NOMO-1 treated with dmso at 0.1 percent for 144 hours (cell line): ENCODE measurements around the gene RGSL1.
A peak's percentile ranks its signal among the peaks of the same experiment; 100 is the strongest.

Experiments used
- DNase-seq: peaks from one replicate; lab custom pipeline; 2025; ENCODE audit not compliant: unreplicated experiment; lab: John Stamatoyannopoulos, UW

The RGSL1 gene

DNA sequence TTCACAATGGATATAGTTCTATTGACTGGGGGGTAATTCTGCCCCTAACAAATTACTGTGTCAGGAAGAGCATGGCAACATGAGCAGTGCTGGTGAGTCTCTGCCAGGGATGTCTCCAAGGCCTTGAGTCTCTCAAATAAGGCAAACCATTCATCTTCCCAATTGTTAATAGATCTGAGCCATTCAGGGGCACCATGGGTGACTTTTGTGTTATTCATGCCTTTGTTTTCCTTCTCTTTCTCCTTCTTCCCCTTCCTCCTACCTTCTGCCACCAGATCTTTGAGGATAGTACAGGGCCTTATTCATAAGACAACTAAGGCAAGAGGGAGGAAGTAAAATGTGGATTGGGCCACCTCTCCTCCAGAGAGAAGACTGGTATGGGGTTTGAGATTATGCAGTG lies at the start of gene RGSL1:
Gene RGSL1, plus strand, starts transcription at position 60 of the 400 bp plus-strand sequence. Its CDS starts 20 bp downstream, at position 80.
- DNase-seq = no peak

DNA sequence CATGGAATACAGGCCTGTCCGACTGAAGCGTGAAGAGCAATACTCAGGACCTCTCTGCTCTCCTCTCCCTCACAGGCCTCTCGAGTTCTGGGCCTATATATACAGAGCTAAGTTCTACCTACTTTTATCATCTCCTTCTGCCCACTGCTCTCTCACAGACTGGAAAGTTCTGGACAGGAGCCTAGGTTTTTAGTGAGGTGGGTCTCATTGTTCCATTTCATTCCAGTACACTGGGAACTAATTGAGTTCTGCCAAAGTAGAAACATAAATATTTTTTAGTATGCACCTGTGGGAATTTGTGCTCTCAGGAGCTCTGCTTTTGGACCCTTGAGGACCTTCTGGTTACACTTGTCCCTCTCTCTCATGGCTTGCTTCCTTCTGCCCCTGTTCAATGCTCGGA lies 49.4 kb upstream of the RGSL1 start, which contains the start of gene TEDDM1:
Gene TEDDM1, minus strand, starts transcription at position 101 of the 400 bp plus-strand sequence. CDS start 182 bp downstream, outside the sequence.
- DNase-seq = no peak

DNA sequence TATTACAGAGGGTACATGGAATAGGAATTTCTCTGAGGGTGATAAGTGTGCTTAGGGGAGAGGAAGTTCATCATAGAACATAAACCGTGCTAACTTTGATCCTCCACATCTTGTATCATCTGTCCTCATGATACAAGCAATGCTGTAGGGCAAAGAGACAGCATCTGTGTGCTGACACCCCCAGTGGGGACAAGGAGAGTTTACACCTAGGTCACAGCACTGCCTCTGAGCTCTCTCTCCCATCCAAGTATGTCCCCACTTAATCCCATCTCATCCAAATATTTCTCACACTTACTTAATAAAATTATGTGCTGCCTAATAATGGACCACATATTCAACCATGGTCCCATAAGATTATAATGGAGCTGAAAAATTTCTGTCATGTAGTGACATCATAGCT lies 45.2 kb upstream of the RGSL1 start:
- DNase-seq = no peak

DNA sequence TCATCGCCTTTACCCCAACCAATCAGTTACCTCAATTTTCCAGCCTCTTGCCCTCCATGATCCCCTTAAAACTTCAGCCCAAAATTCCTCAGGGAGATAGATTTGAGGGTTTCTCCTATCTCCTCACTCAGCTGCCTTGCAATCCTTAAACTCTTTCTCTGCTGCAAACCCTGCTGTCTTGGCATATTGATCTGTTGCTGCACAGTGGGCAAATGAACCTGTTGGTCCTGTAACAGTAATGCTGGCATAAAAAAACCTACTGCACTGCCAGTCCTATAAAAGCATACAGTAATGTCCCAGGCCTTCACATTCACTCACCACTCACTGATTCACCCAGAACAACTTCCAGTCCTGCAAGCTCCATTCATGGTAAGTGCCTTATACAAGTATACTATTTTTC lies 44.4 kb upstream of the RGSL1 start:
- no peak for DNase-seq

DNA sequence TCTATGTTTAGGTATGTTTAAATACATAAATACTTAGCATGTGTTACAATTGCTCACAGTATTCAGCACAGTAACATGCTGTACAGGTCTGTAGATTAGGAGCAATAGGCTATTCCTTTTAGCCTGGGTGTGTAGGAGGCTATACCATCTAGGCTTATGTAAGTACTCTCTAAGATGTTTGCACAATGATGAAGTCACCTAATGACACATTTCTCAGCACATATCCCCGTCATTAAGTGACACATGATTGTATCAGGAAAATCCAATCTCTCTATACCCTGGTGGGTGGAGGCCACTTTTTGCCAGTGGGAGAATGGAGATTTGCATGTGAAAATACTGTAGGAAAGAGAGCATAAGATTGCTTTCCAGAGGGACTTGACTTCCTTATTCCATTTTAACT lies 43.9 kb upstream of the RGSL1 start:
- DNase-seq = no peak

DNA sequence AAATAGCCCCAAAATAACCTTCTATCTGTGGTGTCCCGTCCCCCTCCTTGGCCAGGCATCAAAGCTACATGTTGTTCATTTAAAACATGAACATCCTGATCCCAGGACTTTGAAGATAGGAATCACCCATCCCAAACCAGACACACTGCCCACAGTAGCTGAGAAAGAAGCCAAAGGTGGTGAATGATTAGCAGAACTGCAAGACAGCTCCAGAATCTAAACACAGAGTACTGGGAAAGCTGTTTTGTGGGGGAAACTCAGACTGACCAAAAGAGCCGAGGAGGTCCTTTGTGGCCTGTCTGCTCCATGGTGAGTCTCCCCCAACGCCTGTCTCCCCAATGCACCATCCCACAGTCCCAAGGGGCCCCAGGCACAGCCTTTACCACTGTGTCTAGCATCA lies 42.2 kb upstream of the RGSL1 start:
- DNase-seq = no peak

DNA sequence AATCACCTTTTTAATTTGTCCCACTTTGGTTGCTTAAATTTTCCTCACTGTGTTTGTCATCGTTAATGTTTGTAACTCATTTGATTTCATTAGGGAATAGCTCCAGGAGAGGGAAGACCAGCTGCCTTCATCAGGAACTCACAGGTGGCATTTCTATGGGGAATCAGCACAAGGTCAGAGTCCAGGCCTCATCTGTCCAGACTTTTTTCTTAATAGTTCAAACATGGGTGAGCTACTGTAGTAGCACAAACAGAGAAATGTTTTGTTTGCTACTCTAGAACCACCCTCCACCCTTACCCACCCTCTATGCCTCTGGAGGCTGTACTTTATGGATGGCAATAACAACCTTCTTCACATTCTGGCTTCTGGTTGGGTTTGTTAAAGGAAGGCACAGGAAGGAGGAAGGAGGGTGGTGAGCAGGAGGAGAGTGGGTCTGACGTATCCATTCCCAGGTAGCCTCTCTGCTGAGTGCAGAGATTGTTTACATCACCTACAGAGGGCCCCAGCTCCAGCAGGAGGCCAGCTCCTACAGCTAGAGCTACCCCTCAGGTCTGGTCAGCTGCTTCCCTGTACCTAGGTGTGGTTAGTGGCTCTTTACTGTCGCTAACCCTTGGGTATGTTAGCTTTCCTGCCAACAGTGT lies 41.4 kb upstream of the RGSL1 start:
- DNase-seq = no peak

DNA sequence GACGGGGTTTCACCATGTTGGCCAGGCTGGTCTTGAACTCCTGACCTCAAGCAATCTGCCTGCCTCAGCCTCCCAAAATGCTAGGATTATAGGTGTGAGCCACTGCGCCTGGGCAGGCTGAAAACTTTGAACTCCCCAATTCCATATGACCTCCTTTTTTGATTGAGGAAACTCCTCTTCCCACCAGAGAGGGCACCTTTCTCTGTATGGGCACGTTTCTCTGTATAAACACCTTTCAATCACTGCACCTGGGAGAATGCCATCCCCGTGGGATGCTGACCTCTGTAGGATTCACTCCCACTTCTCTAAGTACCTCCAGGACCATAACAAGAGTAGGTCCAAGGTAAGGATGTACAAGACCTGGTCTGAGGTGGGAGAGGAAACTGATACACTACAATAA lies 39.8 kb upstream of the RGSL1 start:
- DNase-seq = no peak

DNA sequence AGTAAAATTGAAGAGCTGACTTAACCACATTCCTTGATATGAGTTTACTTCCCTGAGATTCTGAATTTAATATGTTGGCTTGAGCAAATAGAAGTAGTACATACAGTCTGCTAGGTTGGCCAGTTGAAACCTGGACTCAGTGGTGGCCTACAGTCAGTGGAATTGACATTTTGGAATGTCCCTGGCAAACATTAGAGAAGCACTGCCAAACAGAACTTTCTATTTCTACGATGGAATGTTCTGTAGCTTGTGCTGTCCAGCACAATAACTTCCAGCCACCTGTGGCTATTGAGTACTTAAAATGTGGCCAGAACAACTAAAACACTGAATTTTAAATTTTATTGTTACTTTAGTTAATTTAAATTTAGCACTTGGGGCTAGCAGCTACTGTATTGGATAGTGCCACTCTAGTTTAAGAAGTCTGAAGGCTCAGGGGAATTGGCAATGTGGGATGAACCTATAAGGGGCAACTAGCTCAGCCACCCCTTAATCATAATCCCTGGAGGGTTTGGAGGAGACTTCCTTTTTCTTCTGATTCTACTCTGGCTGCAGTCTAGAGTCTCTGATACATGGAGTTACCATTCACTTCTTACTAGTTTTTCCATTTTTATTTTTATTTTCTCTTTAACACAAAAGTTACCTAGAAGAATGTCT lies 39.2 kb upstream of the RGSL1 start:
- DNase-seq = no peak

DNA sequence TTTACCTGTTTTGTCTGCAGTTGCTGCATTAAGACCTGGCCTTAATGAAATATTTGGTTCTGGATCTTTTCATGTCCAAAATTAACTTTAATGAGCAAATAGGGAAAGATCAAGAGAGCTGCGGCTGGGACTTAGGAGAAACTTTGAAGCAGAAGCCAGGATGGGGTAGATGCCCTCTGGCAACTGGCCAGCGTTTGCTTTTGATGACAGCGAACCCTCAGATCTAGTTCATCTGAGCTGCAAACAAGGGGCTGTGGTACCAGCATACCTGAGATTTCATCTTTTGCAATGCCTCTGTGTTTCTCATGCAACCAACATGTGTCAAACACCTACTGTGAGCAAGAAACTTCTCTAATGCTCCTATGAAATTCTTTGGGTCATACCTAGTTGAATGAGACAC lies 36.5 kb upstream of the RGSL1 start:
- no peak for DNase-seq

DNA sequence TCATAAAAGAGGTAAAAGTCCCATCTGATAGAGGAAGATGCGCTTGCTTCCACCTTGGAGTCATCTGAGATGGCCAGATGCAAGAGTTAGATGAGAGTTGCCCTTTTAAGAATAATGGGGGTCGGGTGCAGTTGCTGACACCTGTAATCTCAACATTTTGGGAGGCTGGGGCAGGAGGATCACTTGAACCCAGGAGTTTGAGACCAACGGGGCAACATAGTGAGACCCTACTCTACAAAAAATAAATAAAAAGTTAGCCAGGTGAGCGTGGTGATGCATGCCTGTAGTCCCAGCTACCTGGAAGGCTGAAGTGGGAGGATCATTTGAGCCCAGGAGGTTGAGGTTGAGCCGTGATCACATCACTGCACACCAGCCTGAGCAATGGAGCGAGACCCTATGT lies 36.0 kb upstream of the RGSL1 start:
- DNase-seq = no peak

DNA sequence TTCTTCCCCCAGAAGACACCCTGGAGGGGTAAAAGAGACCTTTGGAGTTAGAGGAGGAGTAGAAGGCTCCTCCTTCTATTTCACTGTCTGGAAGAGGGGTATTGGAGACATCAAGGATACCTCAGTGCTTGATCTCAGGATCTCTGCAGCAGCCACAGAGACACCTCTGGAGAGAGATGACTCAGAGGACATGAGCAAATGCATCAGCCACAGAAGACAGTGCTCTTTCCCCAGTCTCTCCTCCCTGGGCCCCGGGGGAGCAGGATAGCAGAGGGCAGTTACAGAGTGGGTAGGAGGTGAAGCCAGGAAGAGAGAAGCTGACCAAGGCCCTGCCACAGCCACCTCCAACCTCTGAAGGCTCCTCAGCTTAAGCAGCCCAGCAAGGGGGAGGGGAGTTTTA lies 34.2 kb upstream of the RGSL1 start:
- DNase-seq = no peak

DNA sequence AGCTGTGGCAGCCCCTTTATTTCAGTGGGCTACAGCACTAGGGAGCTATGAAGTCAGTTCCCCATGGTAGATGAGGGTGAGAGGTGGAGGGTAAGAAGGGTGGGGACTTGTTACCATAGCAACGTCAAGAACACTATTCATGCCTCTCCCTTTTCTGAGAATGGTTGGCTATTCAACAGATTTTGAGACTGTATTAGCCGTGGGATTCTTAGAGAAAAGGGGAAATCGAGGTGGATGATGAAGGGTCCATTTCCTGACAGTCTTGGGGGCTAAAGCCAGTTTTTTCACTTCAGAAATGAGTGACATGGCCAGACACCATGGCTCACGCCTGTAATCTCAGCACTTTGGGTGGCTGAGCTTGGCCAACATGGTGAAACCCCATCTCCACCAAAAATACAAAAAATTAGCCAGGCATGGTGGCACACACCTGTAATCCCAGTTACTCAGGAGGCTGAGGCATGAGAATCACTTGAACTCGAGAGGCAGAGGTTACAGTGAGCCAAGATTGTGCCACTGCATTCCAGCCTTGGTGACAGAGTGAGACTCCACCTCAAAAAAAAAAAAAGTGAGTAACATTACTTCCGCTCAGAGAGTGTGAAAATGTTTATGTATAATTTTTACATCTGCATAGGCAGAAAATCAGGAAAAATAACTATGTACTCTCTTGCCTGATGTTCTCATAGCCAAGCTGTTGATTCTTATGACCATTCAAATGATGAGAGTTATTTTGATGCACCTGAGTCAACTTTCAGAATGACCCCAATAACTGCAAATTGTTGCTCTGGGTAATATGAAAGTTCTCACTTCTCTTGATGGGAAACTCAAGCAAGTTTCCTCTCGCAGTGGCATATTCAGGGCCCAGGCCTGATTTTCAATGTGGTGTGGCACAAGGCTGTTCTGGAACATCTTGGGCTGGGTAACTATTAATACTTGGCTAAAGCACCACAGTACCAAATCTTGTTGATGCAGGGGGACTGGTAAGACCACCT lies 23.2 kb upstream of the RGSL1 start:
- DNase-seq = no peak

DNA sequence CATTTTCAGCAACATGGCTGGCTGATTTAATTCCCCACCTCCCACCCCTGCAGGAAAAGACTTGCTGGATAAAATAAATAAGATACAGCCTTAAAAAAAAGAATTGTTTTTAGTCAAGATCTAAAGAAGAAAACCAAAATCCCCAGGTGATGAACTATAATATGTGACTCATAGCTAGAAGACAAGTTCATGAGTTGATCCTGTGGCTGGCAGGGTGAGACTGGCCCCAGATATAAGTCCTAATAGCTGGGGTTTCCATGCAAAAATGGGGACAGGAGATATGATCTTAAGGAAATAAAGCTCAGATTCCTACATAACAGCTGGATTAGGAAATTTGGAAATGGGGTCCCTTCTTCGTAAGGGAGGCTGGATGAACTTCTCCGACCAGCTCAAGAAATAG lies 21.9 kb upstream of the RGSL1 start:
- no peak for DNase-seq

DNA sequence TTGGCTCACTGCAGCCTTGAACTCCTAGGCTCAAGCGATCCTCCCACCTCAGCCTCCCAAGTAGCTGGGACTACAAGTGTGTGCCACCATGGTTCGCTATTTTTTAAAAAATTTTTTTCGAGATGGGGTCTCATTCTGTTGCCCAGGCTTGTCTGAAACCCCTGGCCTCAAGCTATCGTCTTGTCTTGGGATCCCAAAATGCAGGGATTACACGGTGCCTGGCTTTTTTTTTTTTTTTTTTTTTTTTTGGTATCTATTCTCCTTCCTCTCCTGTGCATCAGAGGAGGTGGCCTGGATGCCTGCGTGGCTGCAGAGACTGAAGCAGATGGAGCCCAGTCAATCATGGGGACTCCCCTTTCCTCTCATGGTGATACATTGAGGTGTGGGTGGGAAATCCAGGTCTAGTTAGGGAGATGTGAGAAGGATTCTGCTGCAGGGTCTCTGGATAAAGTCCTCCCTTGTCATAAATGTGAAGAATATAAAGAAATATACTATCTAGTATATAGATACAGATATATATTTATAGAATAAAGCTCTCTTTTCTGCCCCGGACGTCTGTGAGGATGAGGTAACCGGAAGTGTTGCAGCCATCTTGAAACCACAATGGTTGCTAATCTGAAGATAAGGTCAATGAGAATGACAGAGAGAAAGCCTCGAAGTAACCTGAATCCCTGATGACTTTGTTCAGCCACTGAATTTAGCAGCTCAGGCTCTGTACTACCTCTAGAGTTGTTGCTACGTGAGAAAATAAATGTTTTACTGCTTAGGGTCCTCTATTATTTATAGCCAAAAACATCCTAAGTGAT lies 19.5 kb upstream of the RGSL1 start:
- peak; percentile 53 for DNase-seq

DNA sequence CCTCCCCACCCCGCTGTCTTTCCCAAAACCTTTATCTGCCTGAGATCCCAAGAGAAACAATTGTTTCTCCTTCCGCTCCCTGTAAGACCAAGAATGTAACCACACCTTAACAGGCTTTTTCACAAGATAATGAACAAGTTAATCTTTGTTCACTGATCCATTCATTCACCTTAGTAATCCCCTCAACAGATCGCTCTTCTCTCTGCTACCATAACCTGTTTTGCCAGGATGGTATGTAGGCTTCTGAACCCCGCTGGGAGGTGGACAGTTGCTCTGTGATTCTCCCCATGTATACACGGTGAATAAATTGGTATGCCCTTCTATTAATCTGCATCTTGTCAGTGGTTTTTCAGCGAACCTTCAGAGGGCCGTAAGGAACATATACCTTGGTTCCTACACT lies 18.7 kb upstream of the RGSL1 start:
- no peak for DNase-seq

DNA sequence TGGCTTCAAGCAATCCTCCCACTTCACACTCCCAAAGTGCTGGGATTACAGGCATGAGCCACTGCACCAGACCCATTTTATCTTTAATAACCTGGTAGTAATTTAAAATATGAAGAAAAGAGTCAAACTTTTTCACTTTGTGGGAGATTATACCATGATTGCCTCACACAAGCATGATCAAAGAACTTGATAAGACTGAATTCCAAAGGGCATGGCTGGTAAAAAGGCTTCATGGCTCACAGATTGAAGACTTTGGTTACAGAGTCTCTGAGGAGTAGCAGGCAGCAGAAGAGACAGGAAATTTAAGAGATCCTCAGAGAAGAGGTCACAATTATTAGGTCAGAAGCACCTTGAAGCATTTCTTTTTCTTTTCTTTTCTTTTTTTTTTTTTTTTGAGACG lies 16.4 kb upstream of the RGSL1 start:
- DNase-seq = no peak

DNA sequence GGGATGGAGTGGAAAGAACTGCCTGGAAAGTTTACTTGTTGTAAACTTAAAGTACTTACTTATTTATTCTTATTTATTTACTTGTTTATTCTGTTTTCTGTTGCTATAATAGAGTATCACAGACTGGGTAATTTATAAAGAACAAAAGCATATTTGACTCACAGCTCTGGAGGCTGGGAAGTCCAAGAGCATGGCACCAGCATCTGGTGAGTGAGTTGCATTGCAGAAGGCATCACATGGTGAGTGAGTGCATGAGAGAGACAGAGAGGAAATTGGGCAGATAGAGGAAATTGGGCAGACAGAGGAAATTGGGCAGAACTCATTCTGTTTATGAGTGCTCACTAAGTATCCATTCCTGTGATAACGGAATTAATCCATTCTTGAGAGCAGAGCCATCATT lies 11.6 kb upstream of the RGSL1 start:
- DNase-seq = no peak

DNA sequence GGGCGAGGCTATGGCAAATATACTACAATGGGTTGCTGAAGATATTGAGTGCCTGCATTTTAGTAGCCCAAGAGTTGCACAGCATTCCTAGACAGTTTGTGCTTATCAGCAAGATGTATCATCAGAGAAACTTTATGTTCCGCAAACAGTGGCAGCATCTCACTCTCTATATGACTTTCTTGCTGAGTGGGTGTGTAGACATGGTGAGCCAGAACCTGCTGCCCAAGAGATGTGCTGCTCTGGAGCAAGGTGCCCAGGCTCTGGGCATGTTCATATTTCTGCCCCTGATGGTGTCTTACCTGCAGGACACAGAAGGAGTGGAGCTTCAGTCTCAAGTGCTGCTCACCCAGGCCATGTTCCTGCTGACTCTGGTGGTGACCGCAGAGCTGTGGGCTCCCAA lies 8.2 kb upstream of the RGSL1 start:
- DNase-seq = no peak

DNA sequence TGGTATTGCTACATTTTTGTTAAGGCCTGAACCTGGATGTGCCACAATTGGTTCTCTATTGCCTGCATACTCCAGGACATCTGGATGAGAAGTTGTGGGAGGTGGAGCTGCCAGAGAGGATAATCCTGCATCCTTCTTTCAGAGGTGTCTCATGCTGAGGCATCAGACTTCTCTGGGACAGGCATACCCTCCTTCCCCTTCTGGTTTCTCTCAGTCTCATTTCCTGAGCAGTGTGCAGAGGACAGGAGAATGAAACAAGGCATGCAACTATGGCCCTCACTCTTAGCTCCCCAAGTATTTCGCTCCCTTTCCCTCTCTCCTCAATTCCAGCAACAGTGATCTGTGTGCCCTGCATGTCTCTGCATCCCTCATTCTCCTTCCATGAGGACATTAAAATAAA lies 7.6 kb upstream of the RGSL1 start:
- DNase-seq = no peak

DNA sequence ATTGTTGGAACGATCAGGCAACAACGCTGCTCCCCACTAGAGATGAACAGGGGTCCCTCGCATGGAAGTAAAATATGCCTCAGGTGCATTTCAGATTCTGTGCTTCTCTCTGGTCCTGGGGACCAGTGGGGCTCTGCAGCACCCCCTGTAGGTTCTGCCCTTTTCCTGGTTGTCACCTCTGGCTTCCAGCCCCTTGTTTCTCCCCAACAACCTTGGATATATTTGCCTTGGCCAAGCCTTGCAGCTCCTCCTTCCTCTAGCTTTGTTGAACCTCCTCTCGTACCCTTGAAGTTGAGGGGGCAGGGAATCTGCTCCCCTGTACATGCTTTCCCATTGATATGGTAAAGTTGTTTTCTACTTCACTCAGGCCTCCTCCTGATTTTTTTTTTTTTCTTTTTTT lies 5.4 kb upstream of the RGSL1 start:
- no peak for DNase-seq
